ENCODE data around the gene SPTLC2. TPM values are rescaled to one million over a fixed set of nuclear protein-coding genes. Genes with fewer than 3 reads are reported as not detected.

The SPTLC2 gene
- total RNA-seq, 1 donor from 2014 or later, result 51.6 TPM

DNA sequence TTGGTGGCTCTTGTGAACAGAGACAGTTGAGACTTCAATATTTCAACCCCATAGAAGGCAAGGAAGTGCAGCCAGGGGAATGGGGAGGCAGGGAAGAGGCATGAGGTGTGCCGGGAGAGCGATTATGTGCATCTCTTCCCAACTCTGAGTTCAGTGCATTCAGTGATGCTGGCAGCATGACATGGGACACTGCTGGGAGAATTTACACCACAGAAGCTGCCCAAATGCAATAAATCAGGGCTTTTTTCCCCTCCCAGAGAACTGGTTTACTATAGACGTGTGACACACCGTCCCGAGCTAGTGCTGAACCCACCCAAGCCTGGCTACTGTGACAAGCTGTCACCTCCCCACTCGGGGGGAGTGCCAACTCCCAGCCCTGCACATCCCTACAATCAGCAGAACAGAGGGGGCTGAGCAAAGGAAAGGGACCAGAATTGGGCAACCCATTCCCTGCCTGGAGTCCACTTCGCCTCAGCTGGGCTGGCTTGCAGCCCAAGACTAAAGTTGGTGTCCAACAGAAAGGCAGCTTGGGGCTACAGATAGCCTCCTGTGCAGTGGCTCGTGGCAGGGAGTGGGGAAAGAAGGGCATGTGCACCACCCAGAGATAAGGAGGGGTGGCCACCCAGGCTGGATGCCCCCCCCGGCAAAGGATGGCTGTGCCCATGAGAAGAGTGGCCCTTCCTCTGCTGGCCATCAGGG, 141.8 kb downstream of the SPTLC2 start:
- intact Hi-C loops (cut with micrococcal nuclease), result no loop called here

- intact Hi-C loops (cut with micrococcal nuclease), result no loop called here
Measured at GRCh38 chr14:77473921-77474320, 142.5 kb downstream of the SPTLC2 start.

GRCh38 chr14:77470224-77470870, 146.1 kb downstream of the SPTLC2 start:
- intact Hi-C loops (cut with micrococcal nuclease), result no loop called here

- intact Hi-C loops (cut with micrococcal nuclease), result no loop called here
Measured at GRCh38 chr14:77469539-77469938, 146.9 kb downstream of the SPTLC2 start.

DNA sequence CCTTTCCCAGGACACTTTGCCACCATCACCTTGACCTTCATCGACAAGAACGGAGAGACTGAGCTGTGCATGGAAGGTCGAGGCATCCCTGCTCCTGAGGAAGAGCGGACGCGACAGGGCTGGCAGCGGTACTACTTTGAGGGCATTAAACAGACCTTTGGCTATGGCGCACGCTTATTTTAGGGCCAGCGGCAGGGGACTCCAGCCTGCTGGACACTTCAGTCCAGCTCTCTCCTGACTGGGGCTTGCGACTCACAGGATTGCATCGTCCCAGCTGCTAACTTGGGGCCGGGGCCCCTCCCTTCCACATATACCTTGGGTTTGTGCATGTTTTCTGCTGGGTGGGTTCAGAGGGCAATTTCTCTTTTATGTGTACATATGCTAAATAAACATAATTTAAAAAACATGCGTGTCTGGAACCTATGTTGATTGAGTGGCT, 147.4 kb downstream of the SPTLC2 start:
- intact Hi-C loops (cut with micrococcal nuclease), result no loop called here

GRCh38 chr14:77467801-77468200, 148.6 kb downstream of the SPTLC2 start:
- intact Hi-C loops (cut with micrococcal nuclease), result no loop called here

- intact Hi-C loops (cut with micrococcal nuclease), result loop anchor here (2.0 to 5.0 kb wide), 4 partner anchors 157 to 647 kb away; partner anchors contain the start of genes ADCK1 and ANGEL1
Measured at GRCh38 chr14:77459072-77459723, 157.2 kb downstream of the SPTLC2 start.

GRCh38 chr14:77458249-77458950, 158.0 kb downstream of the SPTLC2 start:
- intact Hi-C loops (cut with micrococcal nuclease), result loop anchor here (2.0 to 5.0 kb wide), 4 partner anchors 156 to 646 kb away; partner anchors contain the start of genes ADCK1 and ANGEL1

GRCh38 chr14:77457522-77458248, 158.8 kb downstream of the SPTLC2 start, which contains the start of the genes AHSA1 and VIPAS39:
TSS of gene AHSA1 (plus strand) at chr14:77458093. CDS start at chr14:77458190, 97 bp downstream.
TSS of gene VIPAS39 (minus strand) at chr14:77457601. CDS start at chr14:77454102, 3,499 bp downstream.
- intact Hi-C loops (cut with micrococcal nuclease), result loop anchor here (1.0 to 5.0 kb wide), 12 partner anchors 80 to 645 kb away; partner anchors contain the start of genes ADCK1, ALKBH1, ANGEL1 and CIPC

GRCh38 chr14:77457115-77457521, 159.3 kb downstream of the SPTLC2 start:
- intact Hi-C loops (cut with micrococcal nuclease), result loop anchor here (1.0 to 5.0 kb wide), 11 partner anchors 80 to 645 kb away; partner anchors contain the start of genes ALKBH1, ANGEL1, CIPC and GSTZ1

Other genes with a start within 250 kb of the SPTLC2 start
- gene TMED8, start 239.5 kb downstream of the SPTLC2 start, total RNA-seq, result 19.6 and 19.9 TPM in 2 replicates
- 0.07 and 0.23 TPM in 2 replicates for gene SAMD15, start 239.3 kb downstream of the SPTLC2 start, total RNA-seq
- gene NOXRED1, start 193.1 kb downstream of the SPTLC2 start, total RNA-seq, result 0.27 and 0.30 TPM in 2 replicates
- gene VIPAS39, start 159.0 kb downstream of the SPTLC2 start, total RNA-seq, result 17.1 and 18.8 TPM in 2 replicates
- 217 and 245 TPM in 2 replicates for gene AHSA1, start 158.5 kb downstream of the SPTLC2 start, total RNA-seq
- 0.18 TPM in 1 of 2 replicates, not detected in the other for gene ISM2, start 117.8 kb downstream of the SPTLC2 start, total RNA-seq
- gene ALKBH1, start 91.4 kb upstream of the SPTLC2 start, total RNA-seq, result 13.5 and 14.1 TPM in 2 replicates
- 72.8 and 85.2 TPM in 2 replicates for gene SLIRP, start 91.5 kb upstream of the SPTLC2 start, total RNA-seq
- 113 and 114 TPM in 2 replicates for gene SNW1, start 144.5 kb upstream of the SPTLC2 start, total RNA-seq
- 3.7 and 4.5 TPM in 2 replicates for gene ADCK1, start 183.5 kb upstream of the SPTLC2 start, total RNA-seq

All from T-helper 2 cell treated with Interferon-gamma antibody and Interleukin-4, amounts not matched to agents 100 ng/mL and 5 ng/mL, for 36 hours (primary cell).